HepG2 (cell line): ENCODE measurements around the gene LHB. TPM values are rescaled to one million over a fixed set of nuclear protein-coding genes. Genes with fewer than 3 reads are reported as not detected.

Source experiments
- FIP1L1 ChIP-seq: fragments of 200-400 bp; formaldehyde crosslinking; IDR thresholded peaks from 2 replicates; pipeline ENCODE4 v1.6.1; 2018; ENCODE audit warnings: low read depth, mild to moderate bottlenecking, low read length, moderate library complexity, borderline replicate concordance; ENCODE audit not compliant: insufficient read depth
- HMGXB4 ChIP-seq, 2 experiments: sonication (generic) in 1 of 2; formaldehyde crosslinking in 1 of 2; IDR thresholded peaks; 2 replicates each; pipeline versions ENCODE4 v1.4.0 to v1.6.1; 2018 to 2020; ENCODE audit warnings: missing genetic modification reagents in 2 of 2, borderline replicate concordance in 1 of 2, low read depth in 1 of 2, mild to moderate bottlenecking in 1 of 2, missing biosample characterization in 1 of 2
- KDM1A ChIP-seq: IDR thresholded peaks from 2 replicates; pipeline ENCODE4 v1.6.1; 2016; ENCODE audit warnings: missing compliant biosample characterization
- KDM2A ChIP-seq: sonication (generic); formaldehyde crosslinking; IDR thresholded peaks from 2 replicates; pipeline ENCODE4 v1.4.0; 2020; ENCODE audit warnings: low read depth, missing genetic modification reagents, borderline replicate concordance
- MYC ChIP-seq: sonication (generic); formaldehyde crosslinking; IDR thresholded peaks from 2 replicates; pipeline ENCODE4 v1.9.0; 2021; ENCODE audit warnings: missing genetic modification reagents, borderline replicate concordance
- PPARG ChIP-seq: conservative IDR thresholded peaks from 2 replicates; pipeline ENCODE4 v1.6.1; 2016; ENCODE audit warnings: missing biosample characterization, missing genetic modification reagents
- SP5 ChIP-seq: IDR thresholded peaks from 2 replicates; pipeline ENCODE4 v1.6.1; 2016; ENCODE audit warnings: low read depth, borderline replicate concordance
- ZNF460 ChIP-seq: sonication (generic); formaldehyde crosslinking; IDR thresholded peaks from 2 replicates; pipeline ENCODE4 v1.5.1; 2020; ENCODE audit warnings: missing genetic modification reagents, mild to moderate bottlenecking, borderline replicate concordance
- ZNF501 ChIP-seq: sonication (generic); formaldehyde crosslinking; IDR thresholded peaks from 2 replicates; pipeline ENCODE4 v1.5.1; 2020; ENCODE audit warnings: mild to moderate bottlenecking, moderate library complexity, missing genetic modification reagents
- polyA plus RNA-seq, 8 experiments: library from polyadenylated mRNA; depleted of rRNA in 3 of 8; stranded (reverse) in 7 of 8; unstranded in 1 of 8; fragments of >200 nt; fragmentation: Illumina TruSeq in 4 of 8; extraction: Trizol in 4 of 8; gene quantifications; 2 replicates each; pipeline versions ENCODE4 v1.2.1 to v1.2.3, GENCODE V29; 2011 to 2016; ENCODE audit warnings: low read depth in 4 of 8, missing spikeins in 1 of 8, mixed read lengths in 1 of 8; ENCODE audit not compliant: insufficient read depth in 1 of 8
- total RNA-seq, 5 experiments: library from RNA; depleted of rRNA; stranded (reverse); fragments of >200 nt; fragmentation: Illumina TruSeq; extraction: Trizol; gene quantifications; 2 replicates each; pipeline ENCODE4 v1.2.3, GENCODE V29; 2016; ENCODE audit warnings: low read depth in 1 of 5
- TF ChIP-seq, protein P1 (sequence below): sonication (generic); formaldehyde crosslinking; IDR thresholded peaks from 2 replicates; pipeline ENCODE4 v1.9.0; 2021; ENCODE audit warnings: missing genetic modification reagents, mild to moderate bottlenecking, borderline replicate concordance
- TF ChIP-seq, protein P2 (sequence below): sonication (generic); formaldehyde crosslinking; IDR thresholded peaks from 2 replicates; pipeline ENCODE4 v1.4.0; 2020; ENCODE audit warnings: missing genetic modification reagents

LHB gene
- total and polyA plus RNA-seq, 2 of the 13 experiments (the other 11 are each of a cell fraction or from before 2014, with no cell fraction given): not detected

DNA sequence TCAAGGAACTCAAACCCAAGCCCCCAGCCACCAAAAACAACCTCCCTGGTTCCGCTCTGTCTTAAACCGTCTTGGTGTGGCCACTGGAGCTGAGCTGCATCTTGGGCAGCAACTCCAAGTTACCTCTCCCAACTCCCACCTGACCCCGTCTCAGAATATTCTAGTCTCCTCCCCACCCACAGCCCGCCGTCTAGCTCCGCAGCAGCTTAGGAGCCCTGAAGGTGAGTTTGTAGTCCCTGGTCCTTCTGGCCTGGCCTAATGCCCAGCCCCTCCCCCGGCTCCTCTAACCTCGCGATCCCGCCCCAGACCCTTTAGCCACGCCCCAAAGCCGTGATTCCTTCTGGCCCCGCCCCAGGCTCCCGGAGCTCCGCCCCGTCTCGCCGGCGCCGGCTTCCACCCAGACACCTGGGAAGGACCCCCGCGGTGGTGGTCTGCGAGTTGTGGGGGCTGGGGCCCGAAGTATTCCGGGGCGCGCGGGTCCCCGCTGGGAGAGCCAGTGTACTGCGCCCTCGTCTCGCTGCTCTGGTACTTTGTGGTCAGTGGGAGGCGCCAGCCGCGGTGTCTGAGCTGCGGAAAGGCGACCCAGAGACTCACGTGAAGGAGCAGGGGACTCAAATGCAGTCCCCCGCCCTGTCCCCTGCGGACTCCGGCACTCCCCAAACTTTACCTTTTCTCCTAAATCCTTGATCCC, 2.5 kb upstream of the LHB start (continued):
- TF ChIP-seq HMGXB4 (CRISPR knock-in tag; IDR thresholded peaks at IDR 0.05; ENCODE audit: borderline replicate concordance in 1 of 2, low read depth in 1 of 2) (peak in 1 of 2 experiments; percentile 6; a peak in 1 of 4 replicates), ZNF501 (CRISPR knock-in tag) (peak; percentile 27; the same call in 1 of the 2 replicates), SP5 (no peak), PPARG (CRISPR knock-in tag) (no peak), KDM1A (CRISPR knock-in tag) (no peak), ZNF460 (CRISPR knock-in tag) (no peak), KDM2A (CRISPR knock-in tag) (0 out of 2 replicates have a peak, but pooled peaks have one; percentile 46), FIP1L1 (no peak), MYC (0 out of 2 replicates have a peak, but pooled peaks have one; percentile 20)
- TF ChIP-seq, protein P1, sequence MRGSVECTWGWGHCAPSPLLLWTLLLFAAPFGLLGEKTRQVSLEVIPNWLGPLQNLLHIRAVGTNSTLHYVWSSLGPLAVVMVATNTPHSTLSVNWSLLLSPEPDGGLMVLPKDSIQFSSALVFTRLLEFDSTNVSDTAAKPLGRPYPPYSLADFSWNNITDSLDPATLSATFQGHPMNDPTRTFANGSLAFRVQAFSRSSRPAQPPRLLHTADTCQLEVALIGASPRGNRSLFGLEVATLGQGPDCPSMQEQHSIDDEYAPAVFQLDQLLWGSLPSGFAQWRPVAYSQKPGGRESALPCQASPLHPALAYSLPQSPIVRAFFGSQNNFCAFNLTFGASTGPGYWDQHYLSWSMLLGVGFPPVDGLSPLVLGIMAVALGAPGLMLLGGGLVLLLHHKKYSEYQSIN (CRISPR knock-in tag): no peak
- TF ChIP-seq, protein P2, sequence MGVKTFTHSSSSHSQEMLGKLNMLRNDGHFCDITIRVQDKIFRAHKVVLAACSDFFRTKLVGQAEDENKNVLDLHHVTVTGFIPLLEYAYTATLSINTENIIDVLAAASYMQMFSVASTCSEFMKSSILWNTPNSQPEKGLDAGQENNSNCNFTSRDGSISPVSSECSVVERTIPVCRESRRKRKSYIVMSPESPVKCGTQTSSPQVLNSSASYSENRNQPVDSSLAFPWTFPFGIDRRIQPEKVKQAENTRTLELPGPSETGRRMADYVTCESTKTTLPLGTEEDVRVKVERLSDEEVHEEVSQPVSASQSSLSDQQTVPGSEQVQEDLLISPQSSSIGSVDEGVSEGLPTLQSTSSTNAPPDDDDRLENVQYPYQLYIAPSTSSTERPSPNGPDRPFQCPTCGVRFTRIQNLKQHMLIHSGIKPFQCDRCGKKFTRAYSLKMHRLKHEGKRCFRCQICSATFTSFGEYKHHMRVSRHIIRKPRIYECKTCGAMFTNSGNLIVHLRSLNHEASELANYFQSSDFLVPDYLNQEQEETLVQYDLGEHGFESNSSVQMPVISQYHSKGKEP (CRISPR knock-in tag): no peak
- TF ChIP-seq, all 625 proteins: peak for 17
